ENCODE results near the gene SLC4A1AP. TPM values are rescaled to one million over a fixed set of nuclear protein-coding genes. Genes with fewer than 3 reads are reported as not detected.

The SLC4A1AP gene
- total and polyA plus RNA-seq, 2 donors = 16.3 to 22.6 TPM

- H3K27ac ChIP-seq (ENCODE audit: low read depth) = no peak overlapping the region
Measured at GRCh38 chr2:27727257-27727656, 63.6 kb downstream of the SLC4A1AP start.

DNA sequence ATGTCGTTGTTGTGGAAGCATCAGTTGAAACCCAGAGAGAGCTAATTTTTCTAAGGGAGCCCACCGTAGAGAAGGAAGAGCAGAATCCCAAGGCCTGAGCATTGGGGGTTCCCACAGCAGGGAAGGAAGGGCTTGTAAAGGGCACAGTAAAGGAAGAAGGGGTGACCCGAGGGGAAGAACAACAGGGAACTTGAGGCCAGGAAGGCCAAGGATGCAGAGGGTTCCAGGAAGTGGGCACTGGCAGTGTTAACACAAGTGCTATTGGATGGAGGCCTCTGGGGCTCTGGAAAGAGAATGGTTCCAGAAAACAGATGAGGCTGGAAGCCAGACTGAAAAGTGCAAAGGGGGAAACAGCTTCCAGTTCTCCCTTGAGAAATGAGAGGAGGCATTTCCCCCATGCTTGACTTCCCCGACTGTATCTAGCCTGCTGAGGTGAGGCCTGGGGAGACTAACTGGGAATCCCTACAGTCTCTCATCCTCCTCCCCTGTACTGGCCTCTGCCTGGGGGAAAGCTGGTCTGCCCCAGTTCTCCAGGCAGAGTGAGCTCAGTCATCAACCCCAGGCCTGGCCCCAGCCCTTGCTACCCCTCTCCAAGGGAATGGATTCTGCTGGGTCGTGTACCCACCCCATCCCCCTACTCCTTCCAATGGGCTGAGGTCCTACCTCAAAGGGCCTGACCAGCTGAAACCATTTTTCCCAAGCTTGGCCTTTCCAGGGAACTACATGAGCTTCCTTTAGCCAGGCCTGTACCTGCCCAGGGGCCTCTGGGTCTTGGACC lies 64.6 kb downstream of the SLC4A1AP start:
- H3K27ac ChIP-seq (ENCODE audit: low read depth) = no peak overlapping the region
- no peaks in the 10 kb centered on the region for H3K36me3 ChIP-seq (ENCODE audit: insufficient read depth)
- DNase-seq (ENCODE audit: extremely low spot score) = no peak
- 82% methylated on average over 5 of the region's 5 CpGs for WGBS
- no peaks in the 10 kb centered on the region for H3K4me1 ChIP-seq (ENCODE audit: insufficient read depth)
- H3K4me3 ChIP-seq (ENCODE audit: low read depth, low read length) = no peak overlapping the region

More at GRCh38 chr2:27727257-27727656, 63.6 kb downstream of the SLC4A1AP start:
- no peak for DNase-seq (ENCODE audit: extremely low spot score)
- H3K4me1 ChIP-seq (ENCODE audit: insufficient read depth) = no peaks in the 10 kb centered on the region
- WGBS = 87% methylated on average over 9 of the region's 9 CpGs
- no peaks in the 10 kb centered on the region for H3K36me3 ChIP-seq (ENCODE audit: insufficient read depth)
- H3K4me3 ChIP-seq (ENCODE audit: low read depth, low read length) = no peak overlapping the region

GRCh38 chr2:27729198-27729597 lies 65.5 kb downstream of the SLC4A1AP start:
- H3K36me3 ChIP-seq (ENCODE audit: insufficient read depth) = no peaks in the 10 kb centered on the region
- DNase-seq (ENCODE audit: extremely low spot score) = no peak
- no peak overlapping the region for H3K4me3 ChIP-seq (ENCODE audit: low read depth, low read length)
- no peak overlapping the region for H3K27ac ChIP-seq (ENCODE audit: low read depth)
- H3K4me1 ChIP-seq (ENCODE audit: insufficient read depth) = no peaks in the 10 kb centered on the region
- 65% methylated on average over 4 of the region's 4 CpGs for WGBS

GRCh38 chr2:27729614-27730013 lies 65.9 kb downstream of the SLC4A1AP start:
- 96% methylated on average over 4 of the region's 4 CpGs for WGBS
- Histone ChIP-seq H3K27ac (ENCODE audit: low read depth) (no peak overlapping the region), H3K36me3 (ENCODE audit: insufficient read depth) (no peaks in the 10 kb centered on the region), H3K4me3 (ENCODE audit: low read depth, low read length) (no peak overlapping the region), H3K4me1 (ENCODE audit: insufficient read depth) (no peaks in the 10 kb centered on the region)
- DNase-seq (ENCODE audit: extremely low spot score) = no peak

- DNase-seq (ENCODE audit: extremely low spot score) = no peak
- no peaks in the 10 kb centered on the region for H3K4me1 ChIP-seq (ENCODE audit: insufficient read depth)
- 82% methylated on average over 3 of the region's 3 CpGs for WGBS
- H3K27ac ChIP-seq (ENCODE audit: low read depth) = no peak overlapping the region
- no peaks in the 10 kb centered on the region for H3K36me3 ChIP-seq (ENCODE audit: insufficient read depth)
- H3K4me3 ChIP-seq (ENCODE audit: low read depth, low read length) = no peak overlapping the region
Measured at GRCh38 chr2:27730261-27730662, 66.6 kb downstream of the SLC4A1AP start.

GRCh38 chr2:27730980-27731691 lies 67.4 kb downstream of the SLC4A1AP start:
- Histone ChIP-seq H3K27ac (ENCODE audit: low read depth) (no peak overlapping the region), H3K36me3 (ENCODE audit: insufficient read depth) (no peaks in the 10 kb centered on the region), H3K4me3 (ENCODE audit: low read depth, low read length) (no peak overlapping the region), H3K4me1 (ENCODE audit: insufficient read depth) (no peaks in the 10 kb centered on the region)
- 59% methylated on average over 4 of the region's 4 CpGs for WGBS
- DNase-seq (ENCODE audit: extremely low spot score) = no peak

- Histone ChIP-seq H3K36me3 (ENCODE audit: insufficient read depth) (no peaks in the 10 kb centered on the region), H3K4me3 (ENCODE audit: low read depth, low read length) (no peak overlapping the region), H3K4me1 (ENCODE audit: insufficient read depth) (no peaks in the 10 kb centered on the region), H3K27ac (ENCODE audit: low read depth) (no peak overlapping the region)
- DNase-seq (ENCODE audit: extremely low spot score) = no peak
- WGBS = 87% methylated on average over 1 of the region's 1 CpG
Measured at GRCh38 chr2:27734305-27734704, 70.6 kb downstream of the SLC4A1AP start.

DNA sequence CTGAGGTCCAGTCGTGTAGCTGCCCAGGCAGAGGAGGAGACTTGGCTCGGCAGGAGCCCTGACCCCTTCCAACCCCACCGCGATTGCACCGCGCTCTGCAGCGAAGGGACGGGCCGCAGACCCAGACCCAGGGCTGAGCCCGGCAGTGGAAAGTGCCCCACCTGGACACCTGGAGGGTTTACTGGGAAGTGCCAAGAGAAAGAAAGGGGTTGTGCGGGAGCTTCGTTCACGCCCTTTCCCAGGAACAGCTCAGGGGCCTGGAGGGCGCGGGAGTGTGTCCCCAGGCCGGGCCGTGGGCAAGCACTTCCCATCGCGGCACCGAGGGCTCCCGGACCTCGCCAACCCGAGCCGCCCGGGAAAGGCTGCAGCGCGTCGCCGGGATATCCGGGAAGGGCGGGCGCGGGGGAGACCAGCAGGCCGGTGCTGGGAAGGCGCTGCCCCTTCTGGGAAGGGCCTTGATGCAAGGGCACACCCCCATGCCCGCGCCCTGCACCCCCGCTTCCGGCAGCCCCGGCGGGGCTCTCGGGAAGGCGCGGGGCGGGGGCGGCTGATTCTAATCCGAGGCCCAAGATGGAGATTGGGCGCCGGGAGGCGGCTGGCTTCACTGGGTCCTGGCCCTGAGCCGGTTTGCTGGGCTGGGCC lies 71.7 kb downstream of the SLC4A1AP start:
- WGBS = 3% methylated on average over 51 of the region's 51 CpGs
- no peaks in the 10 kb centered on the region for H3K36me3 ChIP-seq (ENCODE audit: insufficient read depth)
- H3K4me3 ChIP-seq (ENCODE audit: low read depth, low read length) = peak overlapping the region; percentile 43
- no peaks in the 10 kb centered on the region for H3K4me1 ChIP-seq (ENCODE audit: insufficient read depth)
- DNase-seq (ENCODE audit: extremely low spot score) = no peak
- peak overlapping the region; percentile 35 for H3K27ac ChIP-seq (ENCODE audit: low read depth)

- no peak overlapping the region for H3K27ac ChIP-seq (ENCODE audit: low read depth)
- H3K4me1 ChIP-seq (ENCODE audit: insufficient read depth) = no peaks in the 10 kb centered on the region
- WGBS = 86% methylated on average over 10 of the region's 10 CpGs
- no peak overlapping the region for H3K4me3 ChIP-seq (ENCODE audit: low read depth, low read length)
- no peaks in the 10 kb centered on the region for H3K36me3 ChIP-seq (ENCODE audit: insufficient read depth)
- DNase-seq (ENCODE audit: extremely low spot score) = no peak
Measured at GRCh38 chr2:27736031-27736889, 72.6 kb downstream of the SLC4A1AP start.

DNA sequence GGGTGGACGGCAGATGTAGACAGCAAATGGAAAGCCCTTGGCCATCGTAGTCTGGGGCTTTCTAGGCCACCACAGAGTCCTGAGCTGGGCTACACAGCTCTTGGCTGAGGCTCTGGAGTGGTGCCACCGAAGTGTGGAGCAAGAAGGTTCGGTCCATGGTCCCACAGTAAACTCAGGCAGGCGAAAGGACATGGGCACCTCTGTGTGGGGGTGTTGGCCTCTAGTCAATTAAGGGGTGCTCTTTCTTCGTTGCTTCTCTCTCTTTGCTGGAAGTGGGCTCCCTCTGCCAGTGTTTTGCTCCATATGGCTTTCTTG lies 73.2 kb downstream of the SLC4A1AP start:
- no peak for DNase-seq (ENCODE audit: extremely low spot score)
- no peak overlapping the region for H3K27ac ChIP-seq (ENCODE audit: low read depth)
- H3K36me3 ChIP-seq (ENCODE audit: insufficient read depth) = no peaks in the 10 kb centered on the region
- 97% methylated on average over 6 of the region's 6 CpGs for WGBS
- H3K4me3 ChIP-seq (ENCODE audit: low read depth, low read length) = no peak overlapping the region
- no peaks in the 10 kb centered on the region for H3K4me1 ChIP-seq (ENCODE audit: insufficient read depth)

GRCh38 chr2:27737676-27738348 lies 74.1 kb downstream of the SLC4A1AP start:
- WGBS = 69% methylated on average over 7 of the region's 7 CpGs
- Histone ChIP-seq H3K27ac (ENCODE audit: low read depth) (no peak overlapping the region), H3K4me3 (ENCODE audit: low read depth, low read length) (no peak overlapping the region), H3K36me3 (ENCODE audit: insufficient read depth) (no peaks in the 10 kb centered on the region), H3K4me1 (ENCODE audit: insufficient read depth) (no peaks in the 10 kb centered on the region)
- DNase-seq (ENCODE audit: extremely low spot score) = no peak

DNA sequence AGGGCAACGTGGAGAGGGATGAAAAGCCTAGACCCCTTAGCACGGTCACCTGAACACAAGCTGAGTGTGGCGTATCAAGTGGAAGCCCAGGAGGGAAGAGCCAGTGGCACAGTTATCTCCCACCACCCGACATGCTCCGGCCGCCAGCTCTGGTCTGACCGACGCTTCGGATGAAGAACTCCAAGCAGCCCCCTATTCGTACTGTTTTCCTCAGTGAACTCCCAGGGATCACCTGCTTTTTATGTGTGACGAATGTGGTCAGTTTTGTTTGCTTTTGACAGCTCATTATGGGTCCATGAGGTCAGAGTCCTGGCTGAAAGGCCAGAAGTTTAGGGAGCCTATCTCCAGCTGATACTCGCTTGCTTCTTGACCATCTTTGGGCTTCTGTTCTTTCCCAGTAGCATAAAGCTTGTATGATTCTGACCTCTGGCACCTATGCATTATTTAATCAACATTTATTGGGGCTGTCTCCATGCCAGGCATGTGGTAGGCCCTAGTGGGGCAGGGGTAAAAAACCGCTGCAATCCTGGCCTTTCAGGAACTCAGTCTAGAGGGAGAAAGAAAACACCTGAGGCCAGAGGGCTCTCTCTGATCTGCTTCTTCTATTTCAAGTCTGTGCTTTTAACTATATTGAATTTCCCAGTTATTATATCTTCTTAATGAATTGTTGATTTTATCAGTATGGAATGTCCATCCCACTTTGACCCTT lies 74.8 kb downstream of the SLC4A1AP start:
- no peaks in the 10 kb centered on the region for H3K36me3 ChIP-seq (ENCODE audit: insufficient read depth)
- DNase-seq (ENCODE audit: extremely low spot score) = no peak
- WGBS = 90% methylated on average over 13 of the region's 13 CpGs
- H3K4me3 ChIP-seq (ENCODE audit: low read depth, low read length) = no peak overlapping the region
- H3K27ac ChIP-seq (ENCODE audit: low read depth) = no peak overlapping the region
- no peaks in the 10 kb centered on the region for H3K4me1 ChIP-seq (ENCODE audit: insufficient read depth)
